IMR-90 (cell line): ENCODE measurements around the gene ME1. TPM values are rescaled to one million over a fixed set of nuclear protein-coding genes. Genes with fewer than 3 reads are reported as not detected.
A peak's percentile ranks its signal among the peaks of the same experiment; 100 is the strongest.

Source experiments
- ATAC-seq: fragments of 200-7000 bp; cut with Tn5 transposase; 2 replicates; pipeline ENCODE4 v1.9.1; 2020; ENCODE audit warnings: low read depth, mild to moderate bottlenecking, moderate library complexity
- BruUV-seq: library from RNA; stranded (reverse); fragments of 400-500 nt; replicated peaks from 2 replicates; lab custom pipeline; 2021; lab: Mats Ljungman, UMichigan
- CTCF ChIA-PET: fragments of 300-600 bp; formaldehyde crosslinking; extraction: SDS; loops from one replicate; lab custom pipeline; 2021; ENCODE audit warnings: antibody characterized with exemption; lab: Yijun Ruan, JAX
- POLR2A ChIA-PET: fragments of 300-600 bp; sonication (Branson Sonifier 250); formaldehyde crosslinking; loops from one replicate; lab custom pipeline; 2022; ENCODE audit warnings: antibody characterized with exemption; ENCODE audit not compliant: unreplicated experiment; lab: Charles Lee
- DNase-seq: peaks from one replicate; pipeline ENCODE4 v3.0.0; 2013
- H2AFZ ChIP-seq: replicated peaks from 2 replicates; pipeline ENCODE3; 2013; ENCODE audit warnings: low read length, mild to moderate bottlenecking; ENCODE audit not compliant: poor library complexity
- H2AK5ac ChIP-seq: 2 replicates; pipeline ENCODE4 v1.6.1; 2013; ENCODE audit warnings: low read depth, low read length, inconsistent platforms
- H2AK9ac ChIP-seq: replicated peaks from 2 replicates; pipeline ENCODE3; 2013; ENCODE audit warnings: mild to moderate bottlenecking, low read depth, low read length, moderate library complexity; ENCODE audit not compliant: poor library complexity
- H2BK120ac ChIP-seq: 2 replicates; pipeline ENCODE4 v1.6.1; 2013; ENCODE audit warnings: low read depth, low read length, inconsistent platforms
- H2BK15ac ChIP-seq: 3 replicates; pipeline ENCODE4 v1.6.1; 2013; ENCODE audit warnings: low read depth, low read length, inconsistent platforms
- H2BK20ac ChIP-seq: 2 replicates; pipeline ENCODE4 v1.6.1; 2013; ENCODE audit warnings: low read depth, mild to moderate bottlenecking, inconsistent platforms, low read length, moderate library complexity
- H2BK5ac ChIP-seq: 2 replicates; pipeline ENCODE4 v1.6.1; 2013; ENCODE audit warnings: mild to moderate bottlenecking, low read depth, low read length, inconsistent platforms; ENCODE audit not compliant: poor library complexity, severe bottlenecking
- H3K14ac ChIP-seq: replicated peaks from 2 replicates; pipeline ENCODE4 v1.6.1; 2013; ENCODE audit warnings: low read depth, low read length, inconsistent platforms
- H3K18ac ChIP-seq: 2 replicates; pipeline ENCODE4 v1.6.1; 2013; ENCODE audit warnings: low read depth, low read length, control low read depth
- H3K23ac ChIP-seq: 2 replicates; pipeline ENCODE4 v1.6.1; 2013; ENCODE audit warnings: low read depth, low read length, inconsistent platforms
- H3K27ac ChIP-seq: 2 replicates; pipeline ENCODE4 v1.5.1; 2013; ENCODE audit warnings: mild to moderate bottlenecking, control low read depth, low read length; ENCODE audit not compliant: insufficient read depth
- H3K27me3 ChIP-seq: 2 replicates; pipeline ENCODE4 v1.6.1; 2013; ENCODE audit warnings: low read length; ENCODE audit not compliant: control insufficient read depth, insufficient read depth
- H3K36me3 ChIP-seq: 2 replicates; pipeline ENCODE4 v1.6.1; 2013; ENCODE audit warnings: low read length, mixed read lengths; ENCODE audit not compliant: control insufficient read depth, insufficient read depth
- H3K4ac ChIP-seq: 2 replicates; pipeline ENCODE4 v1.6.1; 2013; ENCODE audit warnings: low read depth, low read length, inconsistent platforms
- H3K4me1 ChIP-seq: 2 replicates; pipeline ENCODE4 v1.6.1; 2013; ENCODE audit warnings: low read length, mixed read lengths; ENCODE audit not compliant: control insufficient read depth, insufficient read depth
- H3K4me2 ChIP-seq: 2 replicates; pipeline ENCODE4 v1.6.1; 2013; ENCODE audit warnings: low read depth, mild to moderate bottlenecking, control low read depth, low read length, moderate library complexity
- H3K4me3 ChIP-seq: 2 replicates; pipeline ENCODE4 v1.5.1; 2013; ENCODE audit warnings: low read depth, mild to moderate bottlenecking, control low read depth, low read length, moderate library complexity; ENCODE audit not compliant: insufficient read depth
- H3K56ac ChIP-seq: 2 replicates; pipeline ENCODE4 v1.6.1; 2013; ENCODE audit warnings: low read length, inconsistent platforms; ENCODE audit not compliant: insufficient read depth; ENCODE audit errors: extremely low read depth
- H3K79me1 ChIP-seq, 2 experiments: 2 replicates each; pipeline ENCODE4 v1.6.1; 2013; ENCODE audit warnings: low read length in 2 of 2, inconsistent platforms in 1 of 2, low read depth in 1 of 2
- H3K9ac ChIP-seq: 2 replicates; pipeline ENCODE4 v1.6.1; 2013; ENCODE audit warnings: low read depth, low read length, control low read depth
- H3K9me1 ChIP-seq: 2 replicates; pipeline ENCODE4 v1.6.1; 2013; ENCODE audit warnings: low read length, inconsistent platforms; ENCODE audit not compliant: insufficient read depth
- H3K9me3 ChIP-seq: 2 replicates; pipeline ENCODE4 v1.6.1; 2013; ENCODE audit warnings: low read length; ENCODE audit not compliant: control insufficient read depth, insufficient read depth
- H4K20me1 ChIP-seq: 2 replicates; pipeline ENCODE4 v1.6.1; 2013; ENCODE audit warnings: low read length, inconsistent platforms; ENCODE audit not compliant: insufficient read depth
- H4K5ac ChIP-seq: 2 replicates; pipeline ENCODE4 v1.6.1; 2013; ENCODE audit warnings: mild to moderate bottlenecking, low read depth, low read length, control low read depth
- H4K8ac ChIP-seq, 2 experiments: 2 replicates each; pipeline ENCODE4 v1.6.1; 2013; ENCODE audit warnings: low read depth in 2 of 2, low read length in 2 of 2, control low read depth in 1 of 2, inconsistent platforms in 1 of 2
- H4K91ac ChIP-seq: 2 replicates; pipeline ENCODE4 v1.6.1; 2013; ENCODE audit warnings: low read depth, low read length, inconsistent platforms; ENCODE audit not compliant: insufficient read depth
- BHLHE40 ChIP-seq: fragments of 150-350 bp; IDR thresholded peaks from 2 replicates; pipeline ENCODE4 v1.6.1; 2016; ENCODE audit warnings: mild to moderate bottlenecking, low read depth, low read length
- CEBPB ChIP-seq: IDR thresholded peaks from 2 replicates; pipeline ENCODE4 v1.6.1; 2012; ENCODE audit warnings: low read depth, low read length, improper control_type of control experiment
- CHD1 ChIP-seq: IDR thresholded peaks from 2 replicates; pipeline ENCODE4 v1.6.1; 2012; ENCODE audit warnings: low read depth, low read length, improper control_type of control experiment
- CTCF ChIP-seq: conservative IDR thresholded peaks from 2 replicates; pipeline ENCODE4 v1.5.1; 2012; ENCODE audit warnings: mild to moderate bottlenecking, low read depth, low read length, improper control_type of control experiment
- FOS ChIP-seq: fragments of 150-350 bp; IDR thresholded peaks from 2 replicates; pipeline ENCODE4 v1.6.1; 2016; ENCODE audit warnings: low read depth, low read length
- MAFK ChIP-seq: IDR thresholded peaks from 2 replicates; pipeline ENCODE4 v1.6.1; 2012; ENCODE audit warnings: low read depth, low read length, improper control_type of control experiment
- MAZ ChIP-seq: IDR thresholded peaks from 2 replicates; pipeline ENCODE4 v1.6.1; 2012; ENCODE audit warnings: low read depth, mild to moderate bottlenecking, low read length, improper control_type of control experiment, moderate library complexity, borderline replicate concordance
- NFE2L2 ChIP-seq: fragments of 150-350 bp; IDR thresholded peaks from 2 replicates; pipeline ENCODE4 v1.6.1; 2016; ENCODE audit warnings: low read depth, mild to moderate bottlenecking, low read length
- POLR2A ChIP-seq: IDR thresholded peaks from 2 replicates; pipeline ENCODE4 v1.6.1; 2012; ENCODE audit warnings: mild to moderate bottlenecking, low read depth, low read length
- RAD21 ChIP-seq: IDR thresholded peaks from 2 replicates; pipeline ENCODE4 v1.6.1; 2012; ENCODE audit warnings: low read length, improper control_type of control experiment
- RCOR1 ChIP-seq: IDR thresholded peaks from 2 replicates; pipeline ENCODE4 v1.6.1; 2012; ENCODE audit warnings: mild to moderate bottlenecking, low read length, improper control_type of control experiment; ENCODE audit not compliant: insufficient replicate concordance
- RFX5 ChIP-seq: IDR thresholded peaks from 2 replicates; pipeline ENCODE4 v1.8.0; 2012; ENCODE audit warnings: low read depth, mild to moderate bottlenecking, low read length, moderate library complexity
- SMC3 ChIP-seq: fragments of 150-350 bp; IDR thresholded peaks from 2 replicates; pipeline ENCODE4 v1.6.1; 2016; ENCODE audit warnings: low read depth, mild to moderate bottlenecking, antibody characterized with exemption, low read length, moderate library complexity
- USF2 ChIP-seq: fragments of 150-350 bp; IDR thresholded peaks from 2 replicates; pipeline ENCODE4 v1.6.1; 2017; ENCODE audit warnings: mild to moderate bottlenecking, antibody characterized with exemption, low read length, low read depth
- WGBS, 2 experiments: methylation state at CpG; one replicate each; pipeline versions ENCODE4 v1.1.5 to v1.1.7; 2013; ENCODE audit warnings: missing lambda C conversion rate in 2 of 2; ENCODE audit not compliant: insufficient read length in 1 of 2; ENCODE audit errors: extremely low coverage in 2 of 2; 5-methylcytosine and 5-hydroxymethylcytosine counted together
- dilution Hi-C: fragments of 300-500 bp; cut with HindIII; formaldehyde crosslinking; loops from one replicate; pipeline ENCODE4 v1.14.3; 2018; ENCODE audit warnings: low sequenced_read_pairs; ENCODE audit not compliant: unreplicated experiment
- in situ Hi-C: fragments of 300-500 bp; cut with MboI; formaldehyde crosslinking; loops from 3 replicates; pipeline ENCODE4 v1.14.3; 2019; ENCODE audit warnings: low sequenced_read_pairs, inconsistent platforms, mixed read lengths
- intact Hi-C: fragments of 100-400 bp; cut with micrococcal nuclease; formaldehyde crosslinking; loops from 2 replicates; pipeline ENCODE4 v1.10.0; 2022
- polyA plus RNA-seq, 3 experiments: library from polyadenylated mRNA; depleted of rRNA; stranded (reverse); fragments of >200 nt; gene quantifications; 2 replicates each; pipeline ENCODE4 v1.2.3, GENCODE V29; 2012; ENCODE audit warnings: low replicate concordance in 1 of 3
- total RNA-seq: library from RNA; depleted of rRNA; stranded (reverse); fragments of >200 nt; gene quantifications from 2 replicates; pipeline ENCODE4 v1.2.3, GENCODE V29; 2012

ME1 gene
- total and polyA plus RNA-seq, 2 of the 4 experiments (the other 2 are of a cell fraction), result 21.5 to 24.4 TPM

GRCh38 chr6:83199173-83199862 lies 231.5 kb downstream of the ME1 start:
- H3K4me1 ChIP-seq, result peaks cover 17% of the 10 kb centered on the region
- H2AFZ ChIP-seq, result no peak overlapping the region
- H4K91ac ChIP-seq, result no peak overlapping the region
- H3K79me1 ChIP-seq, result peaks cover 9 to 11% of the 10 kb centered on the region in 2 experiments; a peak in 2 of 4 replicates
- H2BK15ac ChIP-seq, result 0 out of 3 replicates have a peak overlapping the region, but pooled peaks have one; percentile 20
- H3K27ac ChIP-seq, result no peak overlapping the region
- H4K5ac ChIP-seq, result peak overlapping the region; percentile 10; the same call in 1 of the 2 replicates
- peaks cover 11% of the 10 kb centered on the region for H3K36me3 ChIP-seq
- ATAC-seq (no peak), DNase-seq (no peak)
- no TSS peak for BruUV-seq
- peak overlapping the region; percentile 27; the same call in 1 of the 2 replicates for H3K4ac ChIP-seq
- H3K4me3 ChIP-seq, result no peak overlapping the region
- peak overlapping the region; percentile 50; the same call in 1 of the 2 replicates for H3K18ac ChIP-seq
- intact Hi-C loops (no loop called here), in situ Hi-C loops (loop anchor here (5.0 to 10.0 kb wide), 2 partner anchors 132 to 955 kb away; partner anchors contain the start of genes DOP1A, IBTK and UBE3D), dilution Hi-C loops (no loop called here)
- H4K8ac ChIP-seq, result peak overlapping the region in 1 of 2 experiments; percentile 50; a peak in 3 of 4 replicates
- POLR2A ChIA-PET, result no interaction called here
- H2AK5ac ChIP-seq, result no peak overlapping the region; the same call in 1 of the 2 replicates
- no peaks in the 10 kb centered on the region for H4K20me1 ChIP-seq
- 0 out of 2 replicates have a peak overlapping the region, but pooled peaks have one; percentile 7 for H3K56ac ChIP-seq
- no peak overlapping the region for H3K9ac ChIP-seq
- no peaks in the 10 kb centered on the region for H3K9me3 ChIP-seq
- H3K4me2 ChIP-seq, result no peak overlapping the region
- H2BK120ac ChIP-seq, result peak overlapping the region; percentile 5; the same call in 1 of the 2 replicates
- CTCF ChIA-PET, result interaction anchor here (1.3 to 2.7 kb wide), 2 partner anchors 16 to 132 kb away, joined by 5 to 19 read pairs; partner anchors contain the start of gene DOP1A
- peak overlapping the region; percentile 39 for H2AK9ac ChIP-seq
- no peaks in the 10 kb centered on the region for H3K27me3 ChIP-seq
- H2BK5ac ChIP-seq, result peak overlapping the region; percentile 62
- peaks cover 13% of the 10 kb centered on the region for H3K9me1 ChIP-seq
- no peak overlapping the region; the same call in 1 of the 2 replicates for H2BK20ac ChIP-seq
- no CpG with 5 or more reads among the region's 5 CpGs for WGBS, 2 experiments
- peak overlapping the region; percentile 31; the same call in 1 of the 2 replicates for H3K14ac ChIP-seq
- H3K23ac ChIP-seq, result no peak overlapping the region
- TF ChIP-seq BHLHE40 (no peak), RCOR1 (no peak), SMC3 (no peak), CEBPB (no peak), NFE2L2 (no peak), RAD21 (no peak), MAZ (no peak), FOS (no peak), CTCF (no peak), MAFK (no peak), CHD1 (no peak), POLR2A (no peak), USF2 (no peak), RFX5 (no peak)
